Stomach (tissue), 4 donors: ENCODE measurements around the gene RPH3AL.
"Not testable (repeated sequence)": the region's sequence is repeated elsewhere in the genome, so short reads cannot be mapped to it uniquely, and the experiment has no call there.

Source experiments
- CTCF ChIP-seq, 7 experiments: fragments of 450-650 bp in 4 of 7; fragments of 200-600 bp in 3 of 7; sonication (generic) in 3 of 7; IDR thresholded peaks; one replicate each; pipeline ENCODE4 v1.5.1; 2016 to 2019; ENCODE audit warnings: antibody characterized with exemption in 7 of 7, control low read depth in 2 of 7, mild to moderate bottlenecking in 1 of 7
- EP300 ChIP-seq: sonication (generic); formaldehyde crosslinking; IDR thresholded peaks from one replicate; pipeline ENCODE4 v1.6.1; 2017; ENCODE audit warnings: antibody characterized with exemption
- POLR2A ChIP-seq, 4 donors: fragments of 450-650 bp; IDR thresholded peaks; one replicate each; pipeline ENCODE4 v1.6.1; 2016; ENCODE audit warnings: antibody characterized with exemption in 4 of 4, control low read depth in 2 of 4, mild to moderate bottlenecking in 1 of 4, moderate library complexity in 1 of 4

- TF ChIP-seq POLR2A (IDR thresholded peaks at IDR 0.05); CTCF (IDR thresholded peaks at IDR 0.05); EP300: not testable (repeated sequence)
These were observed 79.8 kb downstream of the RPH3AL start for GRCh38 chr17:272856-273255.
